LNCaP clone FGC (cell line): ENCODE measurements around the gene PODXL2.
A peak's percentile ranks its signal among the peaks of the same experiment; 100 is the strongest.

Experiments
- DNase-seq: peaks from one replicate; pipeline ENCODE4 v3.0.0-alpha.2; 2011; ENCODE audit warnings: low read depth
- H3K4me3 ChIP-seq: 2 replicates; pipeline ENCODE4 v1.5.1; 2011; ENCODE audit warnings: mild to moderate bottlenecking, low read depth, low read length, control low read depth
- CTCF ChIP-seq: IDR thresholded peaks from 2 replicates; pipeline ENCODE4 v1.5.1; 2012; ENCODE audit warnings: mild to moderate bottlenecking; ENCODE audit not compliant: control insufficient read depth, insufficient read depth; ENCODE audit errors: extremely low read depth

The PODXL2 gene

GRCh38 chr3:127606086-127606805 is 22.7 kb upstream of the PODXL2 start:
- DNase-seq, result no peak
- TF ChIP-seq CTCF, result no peak
- H3K4me3 ChIP-seq, result no peak overlapping the region

- peak; percentile 93 for DNase-seq
- no peak overlapping the region for H3K4me3 ChIP-seq
- TF ChIP-seq CTCF, result no peak
These were observed 21.9 kb upstream of the PODXL2 start for GRCh38 chr3:127606981-127607595.

- TF ChIP-seq CTCF, result no peak
- no peak for DNase-seq
- no peak overlapping the region for H3K4me3 ChIP-seq
These were observed 21.2 kb upstream of the PODXL2 start for GRCh38 chr3:127607675-127608361.

- DNase-seq, result no peak
- TF ChIP-seq CTCF, result no peak
- H3K4me3 ChIP-seq, result no peak overlapping the region
These were observed 20.6 kb upstream of the PODXL2 start for GRCh38 chr3:127608362-127608718.

GRCh38 chr3:127610105-127610504 is 18.9 kb upstream of the PODXL2 start:
- TF ChIP-seq CTCF, result no peak
- H3K4me3 ChIP-seq, result no peak overlapping the region
- DNase-seq, result no peak

GRCh38 chr3:127611251-127611650 is 17.7 kb upstream of the PODXL2 start:
- no peak overlapping the region for H3K4me3 ChIP-seq
- no peak for DNase-seq
- TF ChIP-seq CTCF, result no peak
